A673 (cell line): ENCODE measurements around the gene GPATCH2.

ENCODE experiments used
- EZH2 ChIP-seq: fragments of 200-600 bp; sonication (generic); IDR thresholded peaks from 2 replicates; pipeline ENCODE4 v1.6.1; 2017; ENCODE audit warnings: borderline replicate concordance, low read depth, mild to moderate bottlenecking, mixed read lengths, antibody characterized with exemption, low read length; ENCODE audit not compliant: poor library complexity, severe bottlenecking
- TF ChIP-seq, protein P1 (sequence below): fragments of 300-800, 200-600 bp; sonication (generic); conservative IDR thresholded peaks from 2 replicates; pipeline ENCODE4 v1.5.1; 2017; ENCODE audit warnings: low read depth, mild to moderate bottlenecking, antibody characterized with exemption, low read length, moderate library complexity, mixed read lengths

DNA sequence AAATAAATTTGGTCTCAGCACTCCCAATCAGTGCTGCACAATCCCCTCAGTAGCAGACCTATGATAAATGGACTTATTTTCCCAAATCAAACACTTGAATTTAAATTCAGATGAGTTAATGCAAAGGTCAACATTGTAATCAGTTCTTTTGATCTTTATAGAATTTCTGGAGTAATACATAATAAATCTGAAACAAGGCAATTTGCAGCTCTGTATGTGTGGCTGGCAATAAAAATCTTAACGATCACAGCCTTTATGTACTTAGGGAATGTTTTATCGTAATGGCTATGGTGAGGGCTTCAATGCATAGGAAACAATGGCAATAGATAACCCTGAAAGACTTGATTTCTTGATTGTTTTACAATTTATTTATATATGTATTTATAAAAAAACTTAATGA, 91.4 kb downstream of the GPATCH2 start:
- TF ChIP-seq, protein P1, sequence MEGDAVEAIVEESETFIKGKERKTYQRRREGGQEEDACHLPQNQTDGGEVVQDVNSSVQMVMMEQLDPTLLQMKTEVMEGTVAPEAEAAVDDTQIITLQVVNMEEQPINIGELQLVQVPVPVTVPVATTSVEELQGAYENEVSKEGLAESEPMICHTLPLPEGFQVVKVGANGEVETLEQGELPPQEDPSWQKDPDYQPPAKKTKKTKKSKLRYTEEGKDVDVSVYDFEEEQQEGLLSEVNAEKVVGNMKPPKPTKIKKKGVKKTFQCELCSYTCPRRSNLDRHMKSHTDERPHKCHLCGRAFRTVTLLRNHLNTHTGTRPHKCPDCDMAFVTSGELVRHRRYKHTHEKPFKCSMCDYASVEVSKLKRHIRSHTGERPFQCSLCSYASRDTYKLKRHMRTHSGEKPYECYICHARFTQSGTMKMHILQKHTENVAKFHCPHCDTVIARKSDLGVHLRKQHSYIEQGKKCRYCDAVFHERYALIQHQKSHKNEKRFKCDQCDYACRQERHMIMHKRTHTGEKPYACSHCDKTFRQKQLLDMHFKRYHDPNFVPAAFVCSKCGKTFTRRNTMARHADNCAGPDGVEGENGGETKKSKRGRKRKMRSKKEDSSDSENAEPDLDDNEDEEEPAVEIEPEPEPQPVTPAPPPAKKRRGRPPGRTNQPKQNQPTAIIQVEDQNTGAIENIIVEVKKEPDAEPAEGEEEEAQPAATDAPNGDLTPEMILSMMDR = no peak
- no peak for TF ChIP-seq EZH2
